Activated CD4-positive, alpha-beta T cell treated with anti-CD3 and anti-CD28 coated beads, Interleukin-2, amount 50 U/mL, for 16 hours (primary cell): ENCODE measurements around the gene IL1A.

Experiments
- DNase-seq: peaks from one replicate; pipeline ENCODE4 v3.0.0-alpha.2; 2020

The IL1A gene

GRCh38 chr2:112760149-112760548 is 24.1 kb downstream of the IL1A start:
- no peak for DNase-seq

GRCh38 chr2:112758711-112759110 is 25.6 kb downstream of the IL1A start:
- no peak for DNase-seq

GRCh38 chr2:112757265-112757664 is 27.0 kb downstream of the IL1A start:
- DNase-seq = no peak

DNA sequence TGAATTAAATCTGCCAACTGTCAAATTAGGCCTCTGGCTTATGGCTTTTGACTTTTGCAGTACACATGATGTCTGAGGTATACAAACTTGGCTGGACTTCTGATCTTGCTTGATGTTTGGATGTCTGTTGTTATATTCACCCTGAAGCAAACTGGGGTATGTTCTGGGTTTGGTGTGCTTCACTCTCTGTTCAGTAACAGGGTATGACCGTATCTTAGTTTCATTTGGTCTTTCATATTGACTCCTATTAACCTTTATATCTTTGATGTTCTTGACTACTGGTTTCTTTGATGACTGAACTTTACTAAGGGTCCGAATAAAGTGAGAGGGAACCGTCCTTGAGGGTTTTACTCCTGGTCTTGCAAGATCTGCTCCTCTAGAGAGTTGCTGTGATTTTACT is 28.1 kb downstream of the IL1A start:
- DNase-seq = no peak

DNA sequence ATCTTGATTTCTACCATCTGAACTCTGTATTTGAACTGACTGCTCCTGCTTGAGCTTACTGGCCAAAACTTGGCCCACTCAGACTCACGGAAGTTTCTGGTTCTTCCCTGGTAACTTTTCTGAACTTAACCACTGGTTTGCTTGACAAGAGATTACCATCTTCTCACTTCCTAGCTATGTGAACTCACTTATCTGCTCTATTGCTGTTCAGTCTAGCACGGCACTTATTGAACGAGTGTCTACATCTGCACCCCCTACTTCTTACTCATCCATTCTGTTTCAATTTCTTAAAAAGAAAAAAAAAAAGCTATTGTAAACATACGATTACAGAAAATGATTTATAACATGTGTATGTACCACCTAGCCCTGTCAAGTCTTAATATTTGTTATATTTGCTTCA is 28.8 kb downstream of the IL1A start:
- no peak for DNase-seq

- no peak for DNase-seq
These were observed 29.7 kb downstream of the IL1A start for GRCh38 chr2:112754564-112754963.

DNA sequence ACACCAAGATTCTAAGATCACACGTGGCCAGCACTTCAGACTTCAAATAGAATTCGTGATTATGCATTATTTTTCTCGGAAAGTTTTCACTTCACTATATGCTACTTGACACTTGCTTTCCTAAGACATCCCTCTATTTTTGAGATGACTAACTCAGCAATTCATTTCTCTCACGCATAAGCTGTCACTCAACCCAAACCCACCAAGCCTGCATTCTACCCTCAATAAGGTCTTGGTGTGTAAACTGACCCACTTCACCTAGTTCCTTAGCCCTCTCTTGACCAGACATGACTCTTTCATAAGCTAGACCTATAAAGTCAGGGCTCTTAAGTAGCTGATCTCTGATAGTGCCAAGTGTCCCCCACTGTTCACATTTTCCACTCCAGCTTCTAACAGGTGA is 31.6 kb downstream of the IL1A start:
- DNase-seq = no peak

- DNase-seq = no peak
These were observed 32.7 kb downstream of the IL1A start for GRCh38 chr2:112751451-112752197.

DNA sequence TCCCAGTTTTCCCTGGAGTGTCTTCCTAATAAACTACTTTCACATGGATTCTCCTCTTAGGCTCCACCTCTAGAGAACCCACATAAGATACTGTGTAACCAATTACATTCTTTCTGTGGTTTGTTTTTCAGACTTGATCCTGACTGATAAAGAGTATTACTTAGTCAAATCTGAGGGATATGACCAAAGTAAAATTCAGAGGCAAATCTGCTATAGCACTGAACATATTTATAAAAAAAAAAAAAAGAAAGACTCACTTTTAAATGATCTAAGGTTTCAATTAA is 33.8 kb downstream of the IL1A start:
- DNase-seq = peak; percentile 22

DNA sequence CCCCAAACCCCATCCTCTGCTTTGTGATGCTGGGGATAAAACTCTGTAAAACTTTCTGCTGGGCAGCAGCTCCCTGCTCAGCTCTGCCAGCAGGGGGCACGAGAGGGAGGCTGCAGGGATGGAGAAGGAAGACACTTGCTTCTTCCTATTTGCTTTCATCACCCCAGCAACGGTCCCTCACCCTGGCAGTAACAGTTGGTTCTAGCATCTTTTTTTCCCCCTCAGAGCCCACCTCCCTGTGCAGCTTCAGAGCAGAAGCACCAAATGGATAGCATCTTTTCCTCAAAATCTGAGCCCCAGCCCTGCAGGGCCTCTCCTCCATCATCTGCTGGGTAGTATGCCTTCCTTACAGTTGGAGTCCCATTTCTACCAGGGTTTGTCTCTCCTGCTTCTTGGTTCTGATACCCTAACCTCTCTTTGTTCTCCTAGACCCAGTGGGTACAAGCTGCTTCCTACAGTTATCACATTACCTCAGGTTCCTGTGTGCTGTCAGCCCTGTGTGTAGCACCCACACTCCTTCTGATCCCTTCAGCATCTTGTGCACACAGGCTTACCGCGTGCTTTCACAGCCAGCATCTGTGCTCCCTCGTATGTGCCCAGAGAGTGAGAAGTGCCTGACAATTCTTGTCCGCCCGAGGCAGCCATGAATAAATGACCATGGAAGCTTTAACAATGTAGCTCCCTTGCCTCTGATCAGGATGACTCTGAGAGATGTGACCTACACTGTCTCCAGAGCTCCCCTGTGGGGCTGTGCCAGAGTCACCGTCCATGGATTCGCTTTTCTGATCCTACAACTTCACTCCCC is 34.3 kb downstream of the IL1A start:
- peak; percentile 84 for DNase-seq

GRCh38 chr2:112740527-112740926 is 43.8 kb downstream of the IL1A start:
- no peak for DNase-seq

GRCh38 chr2:112737542-112738232 is 46.6 kb downstream of the IL1A start:
- DNase-seq = no peak

DNA sequence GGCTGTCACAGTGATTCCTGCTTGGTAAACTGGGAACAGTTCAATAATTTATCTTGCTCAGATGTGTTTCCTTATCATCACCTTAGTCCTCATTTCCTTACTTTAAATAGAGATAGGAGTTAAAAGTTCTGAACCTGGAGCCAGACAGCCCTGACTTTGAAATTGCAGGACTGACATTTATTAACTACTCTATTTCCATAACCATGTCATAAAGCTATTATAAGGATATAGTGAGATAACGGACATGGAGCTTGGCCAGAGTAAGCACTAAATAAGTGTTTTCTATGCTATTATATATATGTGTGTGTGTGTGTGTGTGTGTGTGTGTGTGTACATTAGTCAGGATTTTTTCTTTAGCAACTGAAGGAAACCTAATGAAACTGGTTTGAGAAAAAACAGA is 50.4 kb downstream of the IL1A start:
- DNase-seq = no peak

DNA sequence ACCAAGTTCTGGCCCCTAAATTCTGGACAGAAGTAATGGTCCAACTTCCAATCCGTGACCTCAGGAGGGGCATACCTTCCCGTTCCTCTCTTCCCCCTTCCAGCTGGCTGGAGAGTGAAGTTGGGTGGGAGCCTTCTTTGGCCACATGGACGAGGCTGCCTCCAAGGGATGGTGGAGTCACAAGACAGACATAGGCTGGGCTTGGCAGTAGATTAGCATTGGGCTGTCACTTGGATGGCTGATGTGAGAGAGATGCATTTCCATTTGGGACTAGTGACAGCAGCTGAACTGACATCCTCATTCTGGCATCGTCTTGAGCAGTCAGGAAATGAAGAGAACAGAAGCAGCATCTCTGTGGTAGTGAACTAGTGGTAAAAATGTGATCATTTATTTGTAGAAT is 50.8 kb downstream of the IL1A start:
- DNase-seq = no peak

DNA sequence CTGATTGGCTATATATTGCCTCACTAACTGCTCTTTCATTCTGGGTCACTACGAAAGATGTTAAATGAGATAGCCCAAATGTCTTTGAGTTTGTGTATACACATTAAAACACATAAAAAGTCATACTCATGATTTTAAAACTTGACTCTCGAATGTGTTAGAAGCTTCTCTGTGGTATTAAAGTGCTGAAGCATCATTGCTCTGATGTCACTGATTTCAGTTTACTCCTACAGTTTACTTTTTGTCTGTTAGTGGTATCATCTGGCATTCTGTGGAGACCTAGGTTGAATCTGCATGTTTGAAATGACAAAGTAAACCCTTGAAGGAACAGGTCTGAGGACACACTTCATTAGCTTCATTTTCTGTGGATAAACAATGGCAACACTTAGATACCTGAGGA is 52.8 kb downstream of the IL1A start:
- DNase-seq = no peak

- no peak for DNase-seq
These were observed 53.5 kb downstream of the IL1A start for GRCh38 chr2:112730791-112731190.

GRCh38 chr2:112730216-112730615 is 54.1 kb downstream of the IL1A start:
- no peak for DNase-seq

GRCh38 chr2:112728378-112729175 is 55.7 kb downstream of the IL1A start:
- DNase-seq = no peak

- no peak for DNase-seq
These were observed 56.3 kb downstream of the IL1A start for GRCh38 chr2:112728029-112728362.

- no peak for DNase-seq
These were observed 56.8 kb downstream of the IL1A start for GRCh38 chr2:112727276-112728028.

DNA sequence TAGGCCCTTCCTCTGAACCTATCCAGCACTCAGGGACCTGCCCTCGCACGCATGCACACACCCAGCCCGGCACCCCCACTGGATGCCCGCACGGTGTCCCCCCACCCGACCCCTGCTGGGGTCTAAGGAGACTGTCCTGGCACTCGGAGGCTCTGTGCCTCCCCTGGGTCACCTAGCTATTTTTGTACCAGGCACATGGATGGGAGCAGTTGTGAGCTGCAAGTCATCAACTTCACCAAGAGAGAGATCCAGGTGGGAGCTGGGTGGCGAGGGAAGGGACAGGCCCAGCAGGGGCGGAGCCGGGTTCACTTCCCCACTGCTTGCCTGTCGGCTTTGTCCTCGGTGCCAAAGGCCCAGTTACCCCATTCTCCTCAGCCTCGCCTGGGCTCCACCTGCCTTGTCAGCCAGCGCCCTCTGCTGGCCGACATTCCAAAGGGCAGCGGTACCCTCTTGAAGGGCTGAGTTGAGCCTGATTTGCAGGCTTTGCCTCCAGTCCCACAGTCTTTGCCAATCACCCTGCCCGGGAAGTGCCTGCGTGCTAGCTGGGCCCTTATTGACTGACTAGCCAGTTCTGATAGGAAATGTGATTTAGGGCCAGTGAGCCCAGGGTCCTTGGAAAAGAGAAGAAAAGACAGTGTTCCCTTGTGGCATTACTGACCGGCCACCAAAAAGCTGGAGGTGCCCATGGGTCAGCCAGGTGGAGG is 57.7 kb downstream of the IL1A start:
- peak; percentile 93 for DNase-seq
